Peyer's patch (tissue), 4 donors: ENCODE data around the gene HARBI1.
"Not testable (repeated sequence)": the region's sequence is repeated elsewhere in the genome, so short reads cannot be mapped to it uniquely, and the experiment has no call there.

Experiments used
- POLR2A ChIP-seq, 2 donors: fragments of 450-650 bp; IDR thresholded peaks; one replicate each; pipeline ENCODE4 v1.5.1; 2017; ENCODE audit warnings: antibody characterized with exemption in 2 of 2, mild to moderate bottlenecking in 2 of 2, moderate library complexity in 2 of 2
- TF ChIP-seq, protein P1 (sequence below), 6 experiments: fragments of 450-650 bp in 4 of 6; fragments of 200-600 bp in 2 of 6; sonication (generic) in 1 of 6; IDR thresholded peaks; one replicate each; pipeline ENCODE4 v1.5.1; 2017 to 2019; ENCODE audit warnings: antibody characterized with exemption in 6 of 6, mild to moderate bottlenecking in 3 of 6, moderate library complexity in 1 of 6

DNA sequence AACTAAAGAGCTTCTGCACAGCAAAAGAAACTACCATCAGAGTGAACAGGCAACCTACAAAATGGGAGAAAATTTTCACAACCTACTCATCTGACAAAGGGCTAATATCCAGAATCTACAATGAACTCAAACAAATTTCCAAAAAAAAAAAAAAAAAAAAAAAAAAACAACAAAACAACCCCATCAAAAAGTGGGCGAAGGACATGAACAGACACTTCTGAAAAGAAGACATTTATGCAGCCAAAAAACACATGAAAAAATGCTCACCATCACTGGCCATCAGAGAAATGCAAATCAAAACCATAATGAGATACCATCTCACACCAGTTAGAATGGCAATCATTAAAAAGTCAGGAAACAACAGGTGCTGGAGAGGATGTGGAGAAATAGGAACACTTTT lies 33.5 kb downstream of the HARBI1 start:
- TF ChIP-seq, protein P1, sequence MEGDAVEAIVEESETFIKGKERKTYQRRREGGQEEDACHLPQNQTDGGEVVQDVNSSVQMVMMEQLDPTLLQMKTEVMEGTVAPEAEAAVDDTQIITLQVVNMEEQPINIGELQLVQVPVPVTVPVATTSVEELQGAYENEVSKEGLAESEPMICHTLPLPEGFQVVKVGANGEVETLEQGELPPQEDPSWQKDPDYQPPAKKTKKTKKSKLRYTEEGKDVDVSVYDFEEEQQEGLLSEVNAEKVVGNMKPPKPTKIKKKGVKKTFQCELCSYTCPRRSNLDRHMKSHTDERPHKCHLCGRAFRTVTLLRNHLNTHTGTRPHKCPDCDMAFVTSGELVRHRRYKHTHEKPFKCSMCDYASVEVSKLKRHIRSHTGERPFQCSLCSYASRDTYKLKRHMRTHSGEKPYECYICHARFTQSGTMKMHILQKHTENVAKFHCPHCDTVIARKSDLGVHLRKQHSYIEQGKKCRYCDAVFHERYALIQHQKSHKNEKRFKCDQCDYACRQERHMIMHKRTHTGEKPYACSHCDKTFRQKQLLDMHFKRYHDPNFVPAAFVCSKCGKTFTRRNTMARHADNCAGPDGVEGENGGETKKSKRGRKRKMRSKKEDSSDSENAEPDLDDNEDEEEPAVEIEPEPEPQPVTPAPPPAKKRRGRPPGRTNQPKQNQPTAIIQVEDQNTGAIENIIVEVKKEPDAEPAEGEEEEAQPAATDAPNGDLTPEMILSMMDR (IDR thresholded peaks at IDR 0.05), result not testable (repeated sequence)
- not testable (repeated sequence) for TF ChIP-seq POLR2A (IDR thresholded peaks at IDR 0.05)
